DOHH2 (cell line): ENCODE data around the gene RFX6.

ENCODE experiments used
- H3F3A ChIP-seq: fragments of 200-600 bp; sonication (generic), shearing (Covaris generic); 2 replicates; pipeline ENCODE4 v1.6.0; 2016; ENCODE audit warnings: antibody characterized with exemption, mild to moderate bottlenecking; ENCODE audit not compliant: control insufficient read depth, insufficient read depth
- H3K27ac ChIP-seq: fragments of 200-600 bp; sonication (generic); 2 replicates; pipeline ENCODE4 v1.5.1; 2014; ENCODE audit warnings: low read depth, mild to moderate bottlenecking, low read length, moderate library complexity
- H3K27me3 ChIP-seq: fragments of 200-600 bp; sonication (generic); 2 replicates; pipeline ENCODE4 v1.6.1; 2014; ENCODE audit warnings: mild to moderate bottlenecking, low read length, mixed read lengths; ENCODE audit not compliant: control insufficient read depth
- H3K36me3 ChIP-seq: fragments of 200-600 bp; sonication (generic); 2 replicates; pipeline ENCODE4 v1.6.1; 2014; ENCODE audit warnings: mild to moderate bottlenecking, low read length, moderate library complexity, mixed read lengths; ENCODE audit not compliant: control insufficient read depth
- H3K4me1 ChIP-seq: fragments of 200-600 bp; sonication (generic); 2 replicates; pipeline ENCODE4 v1.6.1; 2014; ENCODE audit warnings: mild to moderate bottlenecking, low read length, mixed read lengths; ENCODE audit not compliant: control insufficient read depth
- H3K4me2 ChIP-seq: fragments of 200-600 bp; sonication (generic); 2 replicates; pipeline ENCODE4 v1.6.0; 2014; ENCODE audit warnings: mild to moderate bottlenecking, low read length, moderate library complexity
- H3K4me3 ChIP-seq: fragments of 200-600 bp; sonication (generic); 2 replicates; pipeline ENCODE4 v1.5.1; 2014; ENCODE audit warnings: mild to moderate bottlenecking, low read length, mixed read lengths
- H3K79me2 ChIP-seq: fragments of 200-600 bp; sonication (generic); 2 replicates; pipeline ENCODE4 v1.6.1; 2014; ENCODE audit warnings: mild to moderate bottlenecking, low read length, mixed read lengths; ENCODE audit not compliant: control insufficient read depth
- H3K9me2 ChIP-seq: fragments of 200-600 bp; sonication (generic); replicated peaks from 2 replicates; pipeline ENCODE4 v1.6.1; 2014; ENCODE audit warnings: mild to moderate bottlenecking, low read length, mixed read lengths; ENCODE audit not compliant: control insufficient read depth
- H3K9me3 ChIP-seq: fragments of 200-600 bp; sonication (generic); 2 replicates; pipeline ENCODE4 v1.6.1; 2014; ENCODE audit warnings: antibody characterized with exemption, low read length, mixed read lengths; ENCODE audit not compliant: control insufficient read depth, insufficient read depth
- H4K20me1 ChIP-seq: fragments of 200-600 bp; sonication (generic); 2 replicates; pipeline ENCODE4 v1.6.0; 2014; ENCODE audit warnings: low read depth, mild to moderate bottlenecking, antibody characterized with exemption, low read length, moderate library complexity; ENCODE audit not compliant: control insufficient read depth, insufficient read depth
- CTCF ChIP-seq: fragments of 200-600 bp; sonication (generic); IDR thresholded peaks from one replicate; pipeline ENCODE4 v1.5.1; 2014; ENCODE audit warnings: antibody characterized with exemption, mild to moderate bottlenecking, low read depth, low read length; ENCODE audit not compliant: poor library complexity, severe bottlenecking
- EZH2phosphoT487 ChIP-seq: fragments of 200-600 bp; sonication (generic); IDR thresholded peaks from 2 replicates; pipeline ENCODE4 v1.6.1; 2017; ENCODE audit warnings: borderline replicate concordance, mild to moderate bottlenecking, antibody characterized with exemption, low read length, moderate library complexity, mixed read lengths

Gene RFX6

GRCh38 chr6:116954335-116954734 is 77.3 kb downstream of the RFX6 start:
- Histone ChIP-seq H3K27ac (no peak overlapping the region), H3K36me3 (no peaks in the 10 kb centered on the region), H3F3A (no peaks in the 10 kb centered on the region), H3K4me3 (no peak overlapping the region), H3K9me2 (no peaks in the 10 kb centered on the region), H3K4me1 (no peaks in the 10 kb centered on the region), H3K27me3 (no peaks in the 10 kb centered on the region), H3K4me2 (no peak overlapping the region), H3K79me2 (no peaks in the 10 kb centered on the region), H4K20me1 (no peaks in the 10 kb centered on the region), H3K9me3 (no peaks in the 10 kb centered on the region)
- TF ChIP-seq EZH2phosphoT487, result no peak
- no peak for TF ChIP-seq CTCF

GRCh38 chr6:116954938-116955337 is 77.9 kb downstream of the RFX6 start:
- H3K27ac ChIP-seq, result no peak overlapping the region
- H3K36me3 ChIP-seq, result no peaks in the 10 kb centered on the region
- no peaks in the 10 kb centered on the region for H3F3A ChIP-seq
- H3K4me2 ChIP-seq, result no peak overlapping the region
- no peaks in the 10 kb centered on the region for H3K4me1 ChIP-seq
- H3K9me2 ChIP-seq, result no peaks in the 10 kb centered on the region
- no peak for TF ChIP-seq CTCF
- no peak for TF ChIP-seq EZH2phosphoT487
- no peak overlapping the region for H3K4me3 ChIP-seq
- H3K79me2 ChIP-seq, result no peaks in the 10 kb centered on the region
- no peaks in the 10 kb centered on the region; the same call in 1 of the 2 replicates for H3K27me3 ChIP-seq
- H3K9me3 ChIP-seq, result no peaks in the 10 kb centered on the region
- no peaks in the 10 kb centered on the region for H4K20me1 ChIP-seq

GRCh38 chr6:116955773-116956172 is 78.7 kb downstream of the RFX6 start:
- Histone ChIP-seq H3K4me1 (no peaks in the 10 kb centered on the region), H3K4me3 (no peak overlapping the region), H3K79me2 (no peaks in the 10 kb centered on the region), H3K36me3 (no peaks in the 10 kb centered on the region), H3K4me2 (no peak overlapping the region), H3K9me3 (no peaks in the 10 kb centered on the region), H3K27ac (no peak overlapping the region), H4K20me1 (no peaks in the 10 kb centered on the region), H3K9me2 (no peaks in the 10 kb centered on the region), H3F3A (no peaks in the 10 kb centered on the region), H3K27me3 (no peaks in the 10 kb centered on the region; the same call in 1 of the 2 replicates)
- TF ChIP-seq EZH2phosphoT487, result no peak
- TF ChIP-seq CTCF, result no peak

GRCh38 chr6:116963972-116964371 is 86.9 kb downstream of the RFX6 start:
- H3F3A ChIP-seq, result no peaks in the 10 kb centered on the region
- peaks cover 3% of the 10 kb centered on the region for H3K27me3 ChIP-seq
- H3K36me3 ChIP-seq, result no peaks in the 10 kb centered on the region
- H3K4me2 ChIP-seq, result no peak overlapping the region
- H4K20me1 ChIP-seq, result no peaks in the 10 kb centered on the region
- H3K4me3 ChIP-seq, result no peak overlapping the region
- H3K27ac ChIP-seq, result no peak overlapping the region
- no peak for TF ChIP-seq EZH2phosphoT487
- TF ChIP-seq CTCF, result no peak
- no peaks in the 10 kb centered on the region for H3K79me2 ChIP-seq
- no peaks in the 10 kb centered on the region for H3K9me3 ChIP-seq
- no peaks in the 10 kb centered on the region for H3K9me2 ChIP-seq
- no peaks in the 10 kb centered on the region for H3K4me1 ChIP-seq
